GM13977 (cell line): ENCODE data around the gene TSSC4.
A peak's percentile ranks its signal among the peaks of the same experiment; 100 is the strongest.

ENCODE experiments used
- DNase-seq: peaks from one replicate; pipeline ENCODE4 v3.0.0; 2012; ENCODE audit warnings: low spot score
- in situ Hi-C: fragments of 300-500 bp; cut with MboI; formaldehyde crosslinking; loops from one replicate; pipeline ENCODE4 v1.12.0; 2022; ENCODE audit warnings: low sequenced_read_pairs, low pct_unique_long_range_greater_than_20kb, mixed read lengths, inconsistent platforms; ENCODE audit not compliant: unreplicated experiment
- TF ChIP-seq, protein P1 (sequence below): IDR thresholded peaks from 2 replicates; pipeline ENCODE4 v1.5.1; 2012; ENCODE audit warnings: mild to moderate bottlenecking, control low read depth; ENCODE audit not compliant: insufficient read depth; ENCODE audit errors: extremely low read depth, missing control alignments

Gene TSSC4

DNA sequence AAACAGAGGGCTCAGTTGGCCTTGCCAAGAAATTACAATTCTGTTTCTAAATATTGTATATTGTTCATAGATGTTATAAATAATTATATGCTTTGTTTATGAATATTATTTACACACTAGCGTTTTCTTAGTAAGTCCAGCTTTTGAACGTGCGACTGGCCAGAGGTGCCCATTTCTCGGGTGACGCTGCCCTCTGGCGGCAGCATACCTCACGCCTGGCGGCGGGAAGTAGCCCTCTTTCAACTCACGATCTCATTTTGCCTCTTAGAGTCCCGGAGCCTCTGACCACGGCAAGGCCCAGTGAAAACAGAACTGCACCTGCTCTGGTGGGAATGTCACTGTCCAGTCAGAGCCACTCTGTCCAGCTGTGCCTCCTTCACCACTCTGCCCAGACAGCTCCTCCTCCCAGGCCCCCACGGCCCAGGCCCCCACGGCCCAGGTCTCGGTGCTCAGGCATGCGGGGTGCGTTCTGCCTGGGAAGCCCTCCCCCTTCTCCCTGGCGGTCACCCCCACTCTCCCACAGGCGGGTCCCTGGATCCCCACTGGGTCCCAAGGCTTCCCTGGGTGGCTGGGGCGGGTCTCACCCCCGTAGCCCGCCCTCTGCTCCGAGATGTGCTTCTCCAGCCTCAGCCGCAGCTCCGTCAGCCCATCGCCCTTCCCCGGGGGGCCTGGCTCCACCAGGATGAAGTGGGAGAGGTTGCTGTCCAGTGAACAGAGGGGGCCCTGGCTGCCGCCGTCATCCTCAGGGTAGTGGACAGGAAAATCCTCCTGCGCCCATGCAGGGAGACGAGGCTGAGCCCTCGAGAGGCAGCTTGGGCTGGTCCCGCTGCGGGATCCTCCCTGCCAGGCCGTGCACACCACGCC is 19.3 kb downstream of the TSSC4 start:
- peak; percentile 89 for DNase-seq
- in situ Hi-C loops = loop anchor here (10.0 to 25.0 kb wide), 2 partner anchors 233 to 475 kb away; no protein-coding TSS in a partner anchor
- TF ChIP-seq, protein P1, sequence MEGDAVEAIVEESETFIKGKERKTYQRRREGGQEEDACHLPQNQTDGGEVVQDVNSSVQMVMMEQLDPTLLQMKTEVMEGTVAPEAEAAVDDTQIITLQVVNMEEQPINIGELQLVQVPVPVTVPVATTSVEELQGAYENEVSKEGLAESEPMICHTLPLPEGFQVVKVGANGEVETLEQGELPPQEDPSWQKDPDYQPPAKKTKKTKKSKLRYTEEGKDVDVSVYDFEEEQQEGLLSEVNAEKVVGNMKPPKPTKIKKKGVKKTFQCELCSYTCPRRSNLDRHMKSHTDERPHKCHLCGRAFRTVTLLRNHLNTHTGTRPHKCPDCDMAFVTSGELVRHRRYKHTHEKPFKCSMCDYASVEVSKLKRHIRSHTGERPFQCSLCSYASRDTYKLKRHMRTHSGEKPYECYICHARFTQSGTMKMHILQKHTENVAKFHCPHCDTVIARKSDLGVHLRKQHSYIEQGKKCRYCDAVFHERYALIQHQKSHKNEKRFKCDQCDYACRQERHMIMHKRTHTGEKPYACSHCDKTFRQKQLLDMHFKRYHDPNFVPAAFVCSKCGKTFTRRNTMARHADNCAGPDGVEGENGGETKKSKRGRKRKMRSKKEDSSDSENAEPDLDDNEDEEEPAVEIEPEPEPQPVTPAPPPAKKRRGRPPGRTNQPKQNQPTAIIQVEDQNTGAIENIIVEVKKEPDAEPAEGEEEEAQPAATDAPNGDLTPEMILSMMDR = peak; percentile 80

DNA sequence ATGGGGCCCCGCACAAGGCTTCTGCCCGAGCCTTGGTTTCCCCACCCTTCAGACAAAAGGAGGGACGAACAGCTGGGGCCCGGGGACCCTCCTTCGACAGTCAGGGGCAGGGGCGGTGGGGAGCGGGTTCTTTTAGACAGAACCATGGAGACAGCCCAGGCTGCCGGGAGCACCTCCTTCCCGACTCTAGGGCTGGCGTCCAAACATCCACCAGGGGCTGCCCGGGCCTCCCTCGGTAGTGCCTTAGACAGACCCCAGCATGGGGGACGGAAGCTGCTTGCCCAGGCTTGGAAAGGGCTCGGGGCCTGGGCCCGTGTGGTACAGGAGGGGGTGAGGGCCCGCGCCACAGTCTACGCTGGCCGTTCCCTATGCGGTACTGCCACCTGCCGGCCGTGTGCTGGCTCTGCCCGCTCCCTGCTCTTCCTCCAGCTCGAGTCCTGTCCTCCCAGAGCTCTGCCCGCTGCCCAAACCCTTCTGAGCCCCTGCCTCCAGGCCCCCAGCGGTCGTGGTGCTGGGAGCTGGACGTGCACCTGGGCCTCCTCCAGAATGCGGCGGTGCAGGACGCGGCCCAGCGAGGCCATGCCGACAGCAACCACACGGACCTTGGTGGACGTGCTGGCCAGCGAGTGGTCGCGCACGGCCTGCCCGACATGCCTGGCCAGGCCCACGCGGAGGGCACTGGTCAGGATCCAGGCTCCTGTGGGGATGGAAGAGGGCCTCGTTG is 20.1 kb downstream of the TSSC4 start:
- TF ChIP-seq, protein P1 = peak; percentile 99
- DNase-seq = peak; percentile 97
- in situ Hi-C loops = loop anchor here (10.0 to 25.0 kb wide), 2 partner anchors 233 to 474 kb away; no protein-coding TSS in a partner anchor

DNA sequence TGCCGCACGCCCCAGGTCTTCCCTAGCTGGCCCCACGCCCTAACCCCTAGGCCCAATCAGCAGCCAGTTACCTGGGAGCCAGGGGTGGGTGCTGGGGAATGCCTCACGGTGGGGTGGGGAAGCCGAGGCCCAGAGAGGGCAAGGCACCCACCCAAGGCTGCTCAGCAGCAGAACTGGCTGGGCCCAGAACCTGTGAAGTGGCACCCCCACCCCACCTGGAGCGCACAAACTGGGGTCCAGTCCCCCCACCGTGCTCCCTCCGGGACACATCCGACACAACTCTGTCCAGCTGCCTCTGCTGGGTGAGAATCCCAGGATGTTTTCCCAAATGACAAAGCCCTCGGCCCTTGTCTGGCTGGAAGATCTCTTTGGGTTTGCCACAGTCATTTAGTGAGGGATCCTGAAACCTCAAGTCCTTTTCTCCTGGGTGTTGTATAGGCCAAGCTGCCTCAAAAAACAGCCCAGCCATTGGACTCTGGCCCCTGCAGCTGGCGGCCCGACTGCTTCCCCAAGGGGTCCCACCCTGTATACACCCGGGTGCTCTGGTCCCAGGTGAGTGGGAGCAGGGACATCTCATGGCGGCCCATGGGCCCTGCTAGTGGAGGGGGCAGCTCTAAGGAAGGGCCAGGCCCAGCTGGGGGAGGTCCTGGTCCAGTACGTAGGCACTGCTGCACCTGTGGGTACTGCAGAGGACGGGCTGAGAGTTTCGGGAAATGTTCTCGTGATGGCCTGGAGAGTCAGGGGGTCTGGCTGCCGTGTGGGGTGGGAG is 20.9 kb downstream of the TSSC4 start:
- TF ChIP-seq, protein P1 = no peak
- in situ Hi-C loops = loop anchor here (10.0 to 25.0 kb wide), 2 partner anchors 234 to 473 kb away; no protein-coding TSS in a partner anchor
- DNase-seq = no peak

DNA sequence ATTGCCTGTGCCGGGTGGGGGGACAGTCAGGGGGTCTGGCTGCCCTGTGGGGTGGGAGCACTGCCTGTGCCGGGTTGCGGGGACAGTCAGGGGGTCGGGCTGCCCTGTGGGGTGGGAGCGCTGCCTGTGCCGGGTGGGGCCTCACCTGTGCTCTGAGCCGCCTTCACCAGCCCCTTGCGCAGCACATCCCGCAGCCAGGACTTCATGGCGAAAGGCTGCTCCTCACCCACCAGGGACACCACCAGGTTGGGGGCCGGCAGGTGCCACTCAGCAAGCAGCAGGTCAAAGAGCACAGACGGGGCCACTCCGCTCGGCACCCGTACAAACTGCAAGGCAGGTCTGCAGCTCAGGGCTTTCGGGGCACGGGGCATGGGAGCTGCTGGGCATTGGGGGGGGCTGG is 21.4 kb downstream of the TSSC4 start:
- no peak for DNase-seq
- TF ChIP-seq, protein P1 = no peak
- in situ Hi-C loops = loop anchor here (10.0 to 25.0 kb wide), 2 partner anchors 235 to 473 kb away; no protein-coding TSS in a partner anchor

DNA sequence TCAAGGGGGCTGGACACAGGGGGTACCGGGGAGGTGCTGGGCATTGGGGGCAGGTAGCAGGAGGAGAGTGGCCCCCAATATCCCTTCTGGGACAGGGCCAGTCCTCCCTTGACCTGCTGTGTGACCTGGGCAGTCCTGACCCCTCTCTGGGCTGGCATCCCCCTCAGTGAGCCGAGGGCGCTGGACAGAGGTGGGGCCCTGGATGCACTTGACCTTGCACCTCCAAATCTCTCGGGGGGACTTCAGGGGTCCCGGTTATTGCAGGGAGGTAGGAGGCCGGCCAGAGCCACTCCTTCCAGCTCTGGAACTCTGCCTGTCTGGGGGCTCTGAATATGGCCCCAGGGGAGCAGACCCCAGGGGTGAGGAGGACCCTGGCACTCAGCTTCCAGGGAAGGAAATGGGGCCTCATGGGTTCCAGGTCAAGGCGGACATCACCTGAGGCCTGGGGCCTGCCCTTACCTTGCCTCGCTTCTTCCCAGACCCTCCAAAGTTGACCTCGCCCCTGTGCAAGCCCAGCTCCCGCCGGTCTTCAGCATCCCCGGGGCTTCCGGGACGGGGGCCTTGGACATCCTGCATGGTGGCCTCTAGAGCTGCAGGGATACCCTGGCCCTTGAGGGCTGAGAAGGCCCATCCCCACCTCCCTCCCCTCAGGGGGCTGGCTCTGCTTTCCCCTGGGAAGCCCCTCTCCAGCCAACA is 22.1 kb downstream of the TSSC4 start:
- TF ChIP-seq, protein P1 = no peak
- DNase-seq = no peak
- in situ Hi-C loops = loop anchor here (10.0 to 25.0 kb wide), 2 partner anchors 235 to 472 kb away; no protein-coding TSS in a partner anchor
